WTC11 (cell line): ENCODE measurements around the gene SPDEF. TPM values are rescaled to one million over a fixed set of nuclear protein-coding genes. Genes with fewer than 3 reads are reported as not detected.

ENCODE experiments used
- ATAC-seq: fragments of 200-7000 bp; cut with Tn5 transposase; 2 replicates; pipeline ENCODE4 v1.10.0; 2021; ENCODE audit warnings: mild to moderate bottlenecking, moderate library complexity
- CTCF ChIA-PET: fragments of 300-600 bp; sonication (Branson Sonifier 250); formaldehyde crosslinking; loops from one replicate; lab custom pipeline; 2021; ENCODE audit warnings: antibody characterized with exemption; lab: Charles Lee
- POLR2A ChIA-PET: fragments of 350-600 bp; sonication (Branson Sonifier 250); formaldehyde crosslinking; loops from one replicate; lab custom pipeline; 2021; ENCODE audit warnings: antibody characterized with exemption; lab: Charles Lee
- DNase-seq: peaks from one replicate; pipeline ENCODE4 v3.0.0; 2021; ENCODE audit warnings: low spot score
- H3K27ac Mint-ChIP-seq: 2 replicates; pipeline ENCODE4 v1.8.0; 2021; ENCODE audit warnings: mixed read lengths
- H3K27me3 Mint-ChIP-seq: 2 replicates; pipeline ENCODE4 v1.8.0; 2021; ENCODE audit warnings: low read depth, mild to moderate bottlenecking, moderate library complexity, mixed read lengths
- H3K36me3 Mint-ChIP-seq: 2 replicates; pipeline ENCODE4 v1.8.0; 2021; ENCODE audit warnings: mixed read lengths
- H3K4me1 Mint-ChIP-seq: 2 replicates; pipeline ENCODE4 v1.8.0; 2022; ENCODE audit warnings: mixed read lengths
- H3K4me3 Mint-ChIP-seq: 2 replicates; pipeline ENCODE4 v1.8.0; 2021; ENCODE audit warnings: mild to moderate bottlenecking, moderate library complexity, mixed read lengths
- H3K9me3 Mint-ChIP-seq: 2 replicates; pipeline ENCODE4 v1.8.0; 2021; ENCODE audit warnings: mixed read lengths
- ARID4B ChIP-seq: sonication (generic); formaldehyde crosslinking; IDR thresholded peaks from 2 replicates; pipeline ENCODE4 v1.8.0; 2023; ENCODE audit warnings: missing genetic modification reagents, mild to moderate bottlenecking, borderline replicate concordance
- ATF2 ChIP-seq: sonication (generic); formaldehyde crosslinking; IDR thresholded peaks from 2 replicates; pipeline ENCODE4 v1.8.1; 2022; ENCODE audit warnings: low read depth, missing genetic modification reagents, borderline replicate concordance
- KAT7 ChIP-seq: sonication (generic); formaldehyde crosslinking; IDR thresholded peaks from 2 replicates; pipeline ENCODE4 v1.8.1; 2023; ENCODE audit warnings: missing genetic modification reagents, mild to moderate bottlenecking, borderline replicate concordance
- NFATC4 ChIP-seq: fragments of 250-450 bp; sonication (Bioruptor Pico); IDR thresholded peaks from 2 replicates; pipeline ENCODE4 v1.9.0; 2021; ENCODE audit warnings: mild to moderate bottlenecking
- NFE2L1 ChIP-seq: sonication (generic); formaldehyde crosslinking; IDR thresholded peaks from 2 replicates; pipeline ENCODE4 v1.8.1; 2023; ENCODE audit warnings: missing genetic modification reagents
- NFYB ChIP-seq: sonication (generic); formaldehyde crosslinking; conservative IDR thresholded peaks from 2 replicates; pipeline ENCODE4 v1.8.0; 2022; ENCODE audit warnings: low read depth, missing genetic modification reagents
- NR3C1 ChIP-seq: sonication (generic); formaldehyde crosslinking; conservative IDR thresholded peaks from 2 replicates; pipeline ENCODE4 v1.8.1; 2023; ENCODE audit warnings: low read depth, mild to moderate bottlenecking, missing genetic modification reagents
- RELA ChIP-seq: sonication (generic); formaldehyde crosslinking; IDR thresholded peaks from 2 replicates; pipeline ENCODE4 v1.8.1; 2022; ENCODE audit warnings: missing genetic modification reagents, mild to moderate bottlenecking, borderline replicate concordance
- TEAD1 ChIP-seq: sonication (generic); formaldehyde crosslinking; IDR thresholded peaks from 2 replicates; pipeline ENCODE4 v1.8.0; 2022; ENCODE audit warnings: mild to moderate bottlenecking, missing genetic modification reagents
- ZBTB21 ChIP-seq: sonication (generic); formaldehyde crosslinking; IDR thresholded peaks from 2 replicates; pipeline ENCODE4 v1.8.1; 2023; ENCODE audit warnings: mild to moderate bottlenecking, missing genetic modification reagents, borderline replicate concordance
- ZNF219 ChIP-seq: sonication (generic); formaldehyde crosslinking; IDR thresholded peaks from 2 replicates; pipeline ENCODE4 v1.8.0; 2023; ENCODE audit warnings: missing genetic modification reagents, mild to moderate bottlenecking, borderline replicate concordance
- total RNA-seq: library from RNA; stranded (reverse); gene quantifications from 3 replicates; pipeline ENCODE4 v1.2.3, GENCODE V29; 2021
- TF ChIP-seq, protein P1 (sequence below): fragments of 250-450 bp; sonication (Bioruptor Pico); IDR thresholded peaks from 2 replicates; pipeline ENCODE4 v1.9.0; 2021; ENCODE audit warnings: moderate library complexity, mild to moderate bottlenecking, inconsistent platforms, borderline replicate concordance

SPDEF gene
- total RNA-seq, 1 experiment from 2014 or later: 0.72 TPM

- Mint-ChIP-seq H3K27me3 (no peaks in the 10 kb centered on the region), H3K4me1 (peaks cover 27% of the 10 kb centered on the region), H3K36me3 (no peaks in the 10 kb centered on the region), H3K9me3 (no peaks in the 10 kb centered on the region), H3K27ac (peak overlapping the region; percentile 43; the same call in 1 of the 2 replicates), H3K4me3 (no peak overlapping the region)
- POLR2A ChIA-PET: no interaction called here
- no peak for ATAC-seq
- TF ChIP-seq ARID4B: no peak
- TF ChIP-seq ZBTB21: no peak
- no peak for TF ChIP-seq NFE2L1
- TF ChIP-seq NFATC4 (CRISPR knock-in tag): no peak
- CTCF ChIA-PET: interaction anchor here (1.0 kb wide), 1 partner anchor 12 kb away, joined by 4 read pairs; no protein-coding TSS in a partner anchor
- DNase-seq: no peak
These were observed 41.6 kb upstream of the SPDEF start for GRCh38 chr6:34597605-34598353.

DNA sequence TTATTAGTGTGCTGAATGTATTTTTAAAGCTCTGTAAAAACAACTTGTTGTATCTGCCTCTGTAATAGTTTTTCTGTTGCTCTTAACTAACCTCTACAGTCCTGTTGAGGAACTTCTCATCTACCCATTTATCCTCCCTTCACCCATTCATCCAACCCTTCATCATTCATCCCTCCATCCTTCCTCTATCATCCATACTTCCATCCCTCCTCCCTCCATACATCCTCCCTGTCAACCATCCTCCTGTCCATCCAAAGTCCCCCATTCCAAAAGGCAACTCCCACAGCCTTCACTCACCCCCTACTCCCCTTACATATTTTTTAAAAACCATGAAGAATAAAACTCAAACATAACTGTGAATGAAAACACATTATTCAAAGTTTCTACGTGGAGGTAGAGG is 40.7 kb upstream of the SPDEF start:
- ChIA-PET CTCF (interaction anchor here (1.0 kb wide), 1 partner anchor 13 kb away, joined by 4 read pairs; no protein-coding TSS in a partner anchor), POLR2A (interaction anchor here (0.6 kb wide), 1 partner anchor 648 kb away, joined by 3 read pairs; no protein-coding TSS in a partner anchor)
- H3K9me3 Mint-ChIP-seq: no peaks in the 10 kb centered on the region
- no peaks in the 10 kb centered on the region for H3K36me3 Mint-ChIP-seq
- no peak for ATAC-seq
- peaks cover 17% of the 10 kb centered on the region for H3K4me1 Mint-ChIP-seq
- DNase-seq: no peak
- no peaks in the 10 kb centered on the region for H3K27me3 Mint-ChIP-seq
- no peak overlapping the region for H3K4me3 Mint-ChIP-seq
- no peak overlapping the region for H3K27ac Mint-ChIP-seq
- TF ChIP-seq, protein P1, sequence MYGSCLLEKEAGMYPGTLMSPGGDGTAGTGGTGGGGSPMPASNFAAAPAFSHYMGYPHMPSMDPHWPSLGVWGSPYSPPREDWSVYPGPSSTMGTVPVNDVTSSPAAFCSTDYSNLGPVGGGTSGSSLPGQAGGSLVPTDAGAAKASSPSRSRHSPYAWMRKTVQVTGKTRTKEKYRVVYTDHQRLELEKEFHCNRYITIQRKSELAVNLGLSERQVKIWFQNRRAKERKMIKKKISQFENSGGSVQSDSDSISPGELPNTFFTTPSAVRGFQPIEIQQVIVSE (CRISPR knock-in tag): no peak
- no peak for TF ChIP-seq ZNF219 (CRISPR knock-in tag)
- TF ChIP-seq RELA: no peak
- no peak for TF ChIP-seq ATF2 (CRISPR knock-in tag)
- TF ChIP-seq KAT7: no peak
- no peak for TF ChIP-seq NFYB (CRISPR knock-in tag)
- no peak for TF ChIP-seq TEAD1

- no peaks in the 10 kb centered on the region for H3K27me3 Mint-ChIP-seq
- ChIA-PET POLR2A (interaction anchor here (0.6 kb wide), 2 partner anchors 25 to 90 kb away, joined by 3 to 4 read pairs; no protein-coding TSS in a partner anchor), CTCF (interaction anchor here (1.5 kb wide), 1 partner anchor 136 kb away, joined by 3 read pairs; no protein-coding TSS in a partner anchor)
- ATAC-seq: no peak
- H3K4me3 Mint-ChIP-seq: no peak overlapping the region
- DNase-seq: no peak
- H3K4me1 Mint-ChIP-seq: peaks cover 10% of the 10 kb centered on the region
- H3K9me3 Mint-ChIP-seq: no peaks in the 10 kb centered on the region
- TF ChIP-seq NR3C1 (CRISPR knock-in tag): no peak
- H3K36me3 Mint-ChIP-seq: no peaks in the 10 kb centered on the region
- H3K27ac Mint-ChIP-seq: peak overlapping the region; percentile 73; the same call in 1 of the 2 replicates
These were observed 39.4 kb upstream of the SPDEF start for GRCh38 chr6:34595332-34596184.
